T-helper 1 cell (primary cell): Measurements from ENCODE around the gene MISP3.
A peak's percentile ranks its signal among the peaks of the same experiment; 100 is the strongest.

Source experiments
- DNase-seq, 5 donors: peaks; one replicate each; pipeline ENCODE4 v3.0.0-alpha.2; 2012 to 2020

MISP3 gene

DNA sequence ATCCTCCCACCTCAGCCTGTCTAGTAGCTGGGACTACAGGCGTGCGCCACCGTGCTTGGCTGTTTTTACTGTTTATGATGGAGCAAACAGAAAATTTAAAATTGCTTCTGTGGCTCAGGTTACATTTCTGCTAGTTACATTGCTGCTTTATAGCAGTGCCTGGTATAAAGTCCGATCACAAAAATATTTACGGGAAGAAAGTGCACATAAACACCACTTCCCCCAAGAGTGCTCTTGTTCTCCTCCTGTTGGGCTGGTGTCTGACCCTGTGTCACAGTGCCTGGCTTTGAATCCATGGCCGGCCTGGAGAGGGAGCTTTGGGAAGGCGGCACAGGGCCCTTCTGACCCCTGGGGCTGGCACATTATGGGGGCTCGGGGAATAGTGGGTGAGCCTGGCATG lies 33.1 kb downstream of the MISP3 start:
- no peak for DNase-seq

DNA sequence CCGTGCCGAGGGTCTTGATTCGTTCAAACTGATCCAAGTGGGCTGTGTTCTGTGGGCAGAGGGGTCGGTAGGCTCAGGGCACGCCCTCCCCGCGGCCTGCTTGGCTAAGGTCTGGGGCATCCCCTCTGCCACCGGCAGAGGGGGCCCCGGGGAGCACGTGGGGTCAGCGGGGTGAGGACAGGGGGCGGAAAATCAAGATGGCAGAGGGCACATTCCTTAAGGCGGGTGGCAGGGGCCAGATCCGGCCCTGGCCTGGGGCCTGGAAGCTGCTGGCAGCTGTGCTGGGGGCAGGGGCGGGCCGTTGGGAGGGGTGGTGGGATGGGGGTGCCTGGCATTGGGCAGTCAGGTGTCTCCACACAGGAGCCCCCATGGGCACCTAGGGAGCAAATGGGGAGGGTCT lies 34.3 kb downstream of the MISP3 start:
- no peak for DNase-seq

DNA sequence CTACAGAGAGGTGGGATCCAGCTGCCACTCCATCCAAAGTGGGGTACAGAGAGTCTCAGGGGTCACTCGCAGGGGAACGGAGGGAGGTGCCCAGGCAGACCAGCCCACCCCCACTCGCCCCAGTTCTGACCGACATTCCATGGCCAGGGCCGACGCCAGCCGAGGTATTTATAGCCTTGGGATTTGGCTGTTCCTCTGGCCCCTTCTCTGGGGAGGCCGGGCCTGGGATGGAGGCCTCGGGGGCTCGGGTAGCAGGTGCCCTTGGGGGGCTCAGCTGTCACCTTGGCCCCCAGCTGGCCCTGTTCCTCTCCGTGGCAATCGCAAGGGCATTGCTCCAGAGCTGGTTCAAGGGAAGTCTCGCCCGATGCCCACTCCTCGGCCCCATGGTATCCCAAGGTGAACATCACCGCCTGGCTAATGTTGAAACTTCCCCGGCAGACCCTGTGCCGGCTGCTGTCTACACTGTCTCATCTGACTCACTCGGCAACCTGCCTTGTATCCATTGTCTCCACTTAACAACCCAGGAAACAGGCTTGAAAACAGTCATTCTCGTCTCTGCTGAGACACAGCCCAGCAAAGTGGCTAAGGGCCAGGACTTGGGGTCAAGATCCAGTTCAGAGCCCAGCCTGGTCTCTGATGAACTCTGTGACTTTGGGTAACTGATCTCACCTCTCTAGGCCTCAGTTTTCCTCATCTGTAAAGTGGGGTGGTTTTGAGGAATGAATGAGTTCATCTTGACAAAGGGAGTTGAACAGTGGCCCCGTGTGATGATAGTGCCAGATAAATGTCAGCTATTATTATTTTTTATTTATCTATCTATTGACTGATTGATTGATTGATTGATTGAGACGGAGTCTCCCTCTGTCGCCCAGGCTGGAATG lies 35.2 kb downstream of the MISP3 start:
- DNase-seq, result no peak

DNA sequence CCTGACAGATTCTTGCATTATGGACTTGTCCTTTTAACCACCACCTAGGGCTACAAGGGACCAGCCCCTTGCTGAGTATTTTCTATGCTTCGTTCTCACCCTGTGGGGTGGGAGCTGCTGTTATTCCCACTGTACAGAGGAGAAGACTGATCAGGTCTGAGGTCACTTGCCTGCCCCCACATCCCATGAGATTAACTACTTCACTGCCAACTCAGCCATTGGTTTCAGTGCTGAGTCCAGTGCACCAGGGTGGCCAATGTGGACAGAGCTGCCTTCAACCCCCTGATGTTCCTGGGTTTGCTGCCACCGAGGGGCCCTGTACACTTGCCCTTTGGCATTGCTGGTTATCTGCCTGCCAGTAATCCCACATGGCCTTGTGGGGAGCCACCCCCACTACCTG lies 38.1 kb downstream of the MISP3 start:
- no peak for DNase-seq

DNA sequence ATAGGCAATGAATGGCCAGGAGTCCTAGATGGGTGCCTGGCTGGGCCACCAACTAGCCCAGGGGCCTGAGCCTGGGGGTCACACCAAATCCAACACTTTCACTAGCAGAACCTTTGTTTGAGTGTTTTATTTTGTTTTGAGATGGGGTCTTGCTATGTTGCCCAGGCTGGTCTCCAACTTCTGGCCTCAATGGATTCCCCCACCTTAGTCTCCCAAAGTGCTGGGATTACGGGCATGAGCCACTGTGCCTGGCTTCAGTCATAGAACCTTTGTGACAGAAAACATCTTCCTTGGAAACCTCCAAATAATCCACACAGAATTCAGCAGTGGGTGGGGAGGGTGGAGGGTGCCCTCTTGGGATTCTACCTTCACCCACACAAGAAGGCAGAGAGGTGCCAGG lies 38.9 kb downstream of the MISP3 start:
- DNase-seq, result no peak

DNA sequence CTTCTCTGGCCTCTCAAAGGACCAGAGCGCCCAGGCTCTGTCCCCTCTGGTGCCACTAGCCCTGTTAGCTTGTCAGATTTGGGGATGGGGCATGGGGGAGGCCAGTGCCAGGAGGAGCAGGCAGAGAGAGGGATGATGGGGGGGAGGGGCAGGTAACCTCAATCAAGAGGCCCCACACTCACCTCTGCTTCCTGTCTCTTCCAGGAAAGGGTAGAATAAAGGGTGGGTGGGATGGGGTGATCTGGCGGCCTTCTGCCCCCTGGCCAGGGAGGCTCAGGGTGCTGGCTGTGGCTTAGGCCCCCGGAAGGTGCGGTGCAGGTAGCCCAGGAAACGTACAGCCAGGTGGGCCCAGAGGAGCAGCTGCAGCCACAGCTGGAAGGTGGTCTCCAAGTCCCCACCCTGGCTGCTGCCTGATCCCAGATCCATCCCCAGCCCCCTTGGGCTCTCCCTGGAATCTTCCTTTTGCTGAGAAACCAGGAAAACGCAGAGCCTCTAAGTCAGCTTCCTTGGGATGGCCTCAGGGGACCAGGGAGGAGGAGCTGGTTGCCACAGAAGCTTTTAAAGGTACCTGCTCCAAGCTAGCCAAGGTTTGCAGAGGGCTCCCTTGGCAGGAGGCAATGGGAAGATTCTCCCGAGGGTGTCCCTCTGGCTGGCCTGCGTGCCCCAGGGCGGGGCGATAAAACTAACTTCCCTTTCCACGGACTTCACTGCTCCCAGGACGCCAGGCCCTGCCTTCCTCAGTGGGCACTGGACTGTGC lies 39.6 kb downstream of the MISP3 start:
- no peak for DNase-seq

DNA sequence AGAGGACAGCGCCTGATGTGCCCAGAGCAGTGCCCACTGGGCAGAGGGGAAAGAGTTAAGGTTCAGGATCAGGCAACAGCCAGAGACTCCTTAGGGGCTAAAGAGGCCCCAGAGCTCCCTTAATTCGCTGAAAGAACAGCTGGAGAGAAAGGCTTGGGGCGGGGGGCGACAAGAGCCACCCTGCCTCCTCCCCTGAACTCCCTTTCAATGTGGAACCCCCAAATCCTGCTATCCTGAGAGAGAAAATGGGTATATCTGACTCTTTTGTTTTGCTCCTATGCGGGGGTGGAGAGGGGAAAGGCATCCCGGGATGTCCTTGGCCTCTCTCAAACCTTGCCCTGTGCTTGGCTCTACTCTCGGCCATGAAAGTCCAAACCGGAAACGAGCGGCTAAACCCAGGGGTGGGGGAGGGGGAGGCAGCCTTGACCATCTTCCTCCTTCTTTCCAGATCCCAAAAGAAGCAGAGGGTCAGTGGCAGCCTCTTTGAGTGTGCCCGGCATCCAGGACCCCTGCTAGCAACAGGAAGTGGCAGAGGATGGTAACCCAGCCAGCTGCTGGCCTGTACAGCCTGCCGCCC lies 40.3 kb downstream of the MISP3 start:
- no peak for DNase-seq

DNA sequence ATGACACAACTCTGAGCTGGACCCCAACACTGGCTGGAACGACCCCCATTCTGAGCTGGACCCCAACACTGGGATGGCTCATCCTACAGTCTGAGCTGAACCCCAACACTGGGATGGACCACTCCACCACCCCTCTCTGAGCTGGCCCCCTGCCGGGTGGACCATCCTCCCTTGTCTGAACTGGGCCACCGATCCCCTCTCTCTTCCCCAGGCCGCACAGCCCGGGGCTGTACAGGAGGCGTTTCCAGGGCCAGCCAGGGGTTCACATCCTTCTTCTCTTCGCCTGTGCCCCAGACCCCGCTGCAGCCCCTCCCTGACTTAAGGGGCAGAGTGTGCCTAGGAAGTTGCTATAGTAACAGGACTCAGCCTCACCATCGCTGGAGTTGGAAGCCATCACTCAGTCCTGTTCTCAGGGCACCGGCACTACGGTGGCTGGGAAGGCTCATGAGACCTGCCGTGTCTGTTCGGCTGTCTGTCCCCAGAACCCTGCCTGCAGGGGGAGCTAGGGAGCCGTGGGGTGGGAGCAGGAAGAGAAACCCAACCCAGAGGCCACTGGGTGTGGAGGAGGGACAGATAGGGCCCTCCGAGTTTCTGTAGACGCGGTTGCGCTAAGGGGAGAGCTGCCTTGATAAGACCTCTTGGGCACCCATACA lies 41.3 kb downstream of the MISP3 start:
- DNase-seq, result peak in 3 of 5 donors; percentile 29 to 52 (median 38)

DNA sequence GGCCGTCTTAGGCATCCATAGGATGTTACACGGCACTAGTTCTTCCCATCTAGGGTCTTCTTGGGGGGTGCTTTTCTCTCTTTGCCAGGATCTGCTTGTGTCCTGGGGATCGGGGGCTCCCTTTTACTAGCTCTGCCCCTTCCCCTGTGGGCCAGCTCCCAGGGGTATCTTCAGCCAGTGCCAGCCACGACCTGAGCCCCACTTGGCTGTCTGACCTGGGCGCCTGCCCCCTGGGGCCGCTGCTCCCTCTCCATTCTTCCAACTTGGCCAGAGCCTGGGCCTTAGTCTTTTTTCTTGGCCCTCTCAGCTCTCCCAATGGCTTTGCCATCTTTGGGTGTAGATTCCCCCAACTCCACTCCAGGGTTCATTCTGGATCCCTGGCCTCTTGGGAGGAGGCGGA lies 41.9 kb downstream of the MISP3 start:
- DNase-seq, result no peak

DNA sequence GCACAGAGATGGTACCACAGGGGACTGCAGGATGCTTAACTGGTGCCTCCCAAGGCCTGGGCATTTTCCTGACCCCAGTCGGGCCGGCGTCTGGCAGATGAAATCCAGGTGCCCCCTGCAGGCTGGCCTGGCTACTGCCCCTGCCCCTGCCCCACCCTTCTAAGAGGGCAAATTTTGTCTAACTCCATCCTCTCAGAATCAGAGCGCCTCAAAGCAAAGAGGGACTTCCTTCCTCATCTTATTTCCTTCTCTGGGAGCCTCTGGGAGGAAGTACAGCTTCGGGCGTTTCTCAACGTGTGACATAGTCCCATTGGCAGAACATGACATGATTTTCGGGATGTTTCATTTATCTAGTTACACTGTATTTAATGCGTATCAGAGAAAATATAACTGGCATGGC lies 42.3 kb downstream of the MISP3 start:
- peak in 4 of 5 donors; percentile 26 to 42 (median 36) for DNase-seq

DNA sequence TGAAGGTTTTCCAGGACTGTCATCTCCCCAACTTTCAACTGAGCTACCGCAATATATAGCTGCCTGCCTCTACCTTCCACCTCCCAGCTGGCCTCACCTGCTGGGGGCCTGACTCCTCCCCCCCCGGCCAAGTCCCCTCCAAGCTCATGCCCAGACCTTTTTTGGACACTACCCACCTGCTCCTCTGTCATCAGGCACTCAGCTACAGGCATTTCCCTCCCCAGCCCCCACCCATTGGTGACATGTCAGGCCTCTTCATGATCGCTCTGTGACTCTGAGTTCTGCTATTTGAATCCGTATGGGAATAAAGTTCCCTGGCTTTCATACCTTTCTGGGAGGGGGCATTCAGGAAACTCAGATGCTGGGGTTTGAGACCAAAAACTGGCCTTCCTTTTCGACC lies 43.2 kb downstream of the MISP3 start:
- no peak for DNase-seq

DNA sequence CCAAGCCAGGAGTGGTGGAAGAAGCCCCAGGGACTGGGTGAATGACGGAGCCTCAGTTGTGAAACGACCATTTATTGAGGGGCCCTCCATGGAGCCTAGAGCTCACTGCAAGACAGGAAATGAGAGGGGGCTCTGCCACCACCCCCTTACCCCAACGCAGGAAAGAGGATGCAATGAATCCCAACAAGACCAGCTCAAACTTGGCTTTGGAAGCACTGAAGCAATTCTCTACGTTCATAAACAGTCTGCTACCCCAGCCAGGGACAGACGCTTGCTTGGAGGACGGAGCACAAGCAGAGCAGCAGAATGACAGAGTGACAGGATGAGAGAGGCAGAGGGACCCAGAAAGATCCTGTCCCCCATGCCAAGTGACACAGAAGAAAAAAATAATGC lies 43.9 kb downstream of the MISP3 start:
- no peak for DNase-seq

DNA sequence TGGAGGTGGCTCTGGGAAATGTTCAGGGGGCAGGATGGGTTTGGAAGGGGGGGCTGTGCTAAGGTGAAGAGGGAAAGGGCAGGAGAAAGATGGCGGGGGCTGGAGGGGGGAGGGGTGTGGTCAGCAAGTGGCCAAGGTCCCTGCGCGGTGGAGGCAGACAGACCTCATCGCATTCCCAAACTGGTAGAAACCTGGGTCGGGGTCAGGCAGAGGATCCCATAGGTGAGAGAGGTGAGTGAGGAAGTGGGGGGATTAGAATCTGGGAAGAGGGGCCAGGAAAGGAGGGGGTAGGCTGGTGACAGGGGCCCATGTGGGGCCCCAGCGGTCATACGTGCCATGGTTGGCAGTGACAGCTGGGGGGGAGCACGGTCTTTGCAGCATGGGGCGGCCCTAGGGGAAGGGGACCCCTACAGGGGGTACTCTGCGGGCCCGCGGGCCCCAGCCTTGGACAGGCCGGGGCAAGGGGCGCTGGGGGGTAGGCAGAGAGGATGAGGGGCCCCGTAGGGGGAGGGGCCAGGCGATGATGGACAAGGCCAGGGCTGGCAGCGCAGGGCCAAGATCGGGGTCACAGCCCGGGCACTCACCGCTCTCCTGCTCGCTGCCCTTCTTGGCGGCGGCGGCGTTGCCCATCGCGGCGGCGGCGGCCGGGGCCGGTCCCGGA lies 44.5 kb downstream of the MISP3 start:
- peak in 2 of 5 donors; percentile 23 for DNase-seq

DNA sequence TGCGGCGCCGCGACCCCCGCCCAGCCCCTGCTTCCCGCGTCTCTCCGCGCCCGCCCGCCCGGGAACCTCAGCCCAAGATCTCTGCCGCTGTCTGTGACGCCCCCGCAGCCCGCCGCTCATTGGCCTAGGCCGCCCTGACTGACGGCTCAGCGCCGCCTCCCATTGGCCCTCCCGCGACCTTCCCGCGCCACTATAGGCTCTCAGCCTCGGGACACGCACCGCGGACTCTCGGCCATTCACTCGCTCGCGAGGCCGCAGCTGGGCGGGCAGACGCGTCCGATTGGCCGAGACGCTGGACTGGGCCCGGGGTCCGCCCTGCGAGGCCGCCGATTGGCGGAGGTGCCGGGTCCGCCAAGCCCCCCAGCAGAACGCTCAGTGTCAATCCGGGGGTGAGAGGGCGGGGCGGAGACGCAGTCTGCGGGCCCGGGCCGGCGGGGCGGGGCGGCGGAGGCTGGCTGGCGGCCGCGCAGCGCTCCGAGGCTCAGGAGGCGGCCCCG lies 45.1 kb downstream of the MISP3 start, which contains the start of gene PRKACA:
Gene PRKACA (minus strand): TSS at position 95 of the 497 bp plus-strand sequence. CDS start 215 bp downstream, outside the sequence.
- peak; percentile 96 to 99 (median 97) for DNase-seq

DNA sequence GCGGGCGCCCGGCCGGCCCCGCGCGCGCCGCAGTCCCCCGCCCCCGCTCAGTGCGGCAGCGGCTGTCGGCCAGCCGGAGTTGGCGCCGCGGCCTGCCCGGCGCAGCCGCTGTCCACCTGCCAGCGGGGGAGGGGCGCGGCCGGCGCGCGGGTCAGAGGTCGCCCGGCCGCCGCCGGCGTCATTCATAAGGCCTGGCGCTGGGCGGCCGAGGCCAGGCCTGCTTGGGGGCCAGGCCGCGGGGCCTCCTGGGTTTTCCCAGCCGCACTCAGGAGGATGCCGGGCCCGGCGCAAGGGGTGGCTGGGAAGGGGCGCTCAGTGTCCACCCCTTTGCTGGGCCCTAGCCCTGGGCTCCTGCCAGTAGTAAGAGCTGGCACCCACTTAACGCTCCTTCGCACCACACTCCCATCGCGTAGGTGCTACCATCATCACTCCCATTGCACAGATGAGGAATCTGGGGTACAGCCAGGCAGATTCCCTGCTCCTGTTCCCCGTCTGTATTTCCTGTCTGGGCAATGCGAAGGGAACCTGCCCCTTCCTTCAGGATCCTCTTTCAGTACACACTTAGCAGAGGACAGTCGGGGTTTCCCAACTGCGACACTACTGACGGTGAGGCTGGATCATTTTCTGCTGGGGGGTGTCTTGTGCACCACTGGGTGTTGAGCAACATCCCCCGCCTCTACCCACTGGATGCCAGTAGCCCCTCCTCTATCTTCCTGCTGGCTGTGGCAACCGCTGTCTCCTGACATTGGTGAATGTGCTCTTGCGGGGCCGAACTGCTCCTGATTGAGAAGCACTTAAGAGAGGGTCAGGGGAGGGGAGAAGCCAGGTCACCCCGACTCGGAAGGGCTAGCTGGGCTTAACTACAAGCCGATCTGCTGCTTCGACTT lies 45.8 kb downstream of the MISP3 start:
- DNase-seq, result peak in 3 of 5 donors; percentile 26 to 39 (median 32)

DNA sequence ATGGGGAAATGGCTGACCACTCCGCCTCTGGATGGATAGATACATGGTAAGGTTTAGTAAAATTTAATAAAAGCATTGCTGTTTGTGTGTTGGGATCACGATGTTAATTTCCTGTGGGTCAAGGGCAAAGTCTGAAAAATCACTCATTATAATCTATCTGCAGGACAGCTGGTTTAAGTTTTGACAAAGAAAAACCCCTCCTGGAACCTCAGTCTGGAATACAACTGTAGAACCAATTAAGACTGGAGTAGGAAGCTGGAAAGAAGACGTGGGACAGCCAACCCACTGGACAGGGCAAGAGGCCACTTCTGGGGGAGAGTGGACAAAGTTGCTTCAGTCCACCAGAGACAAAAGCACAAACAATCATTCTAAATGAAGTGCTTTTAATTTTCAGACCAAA lies 46.6 kb downstream of the MISP3 start:
- no peak for DNase-seq

DNA sequence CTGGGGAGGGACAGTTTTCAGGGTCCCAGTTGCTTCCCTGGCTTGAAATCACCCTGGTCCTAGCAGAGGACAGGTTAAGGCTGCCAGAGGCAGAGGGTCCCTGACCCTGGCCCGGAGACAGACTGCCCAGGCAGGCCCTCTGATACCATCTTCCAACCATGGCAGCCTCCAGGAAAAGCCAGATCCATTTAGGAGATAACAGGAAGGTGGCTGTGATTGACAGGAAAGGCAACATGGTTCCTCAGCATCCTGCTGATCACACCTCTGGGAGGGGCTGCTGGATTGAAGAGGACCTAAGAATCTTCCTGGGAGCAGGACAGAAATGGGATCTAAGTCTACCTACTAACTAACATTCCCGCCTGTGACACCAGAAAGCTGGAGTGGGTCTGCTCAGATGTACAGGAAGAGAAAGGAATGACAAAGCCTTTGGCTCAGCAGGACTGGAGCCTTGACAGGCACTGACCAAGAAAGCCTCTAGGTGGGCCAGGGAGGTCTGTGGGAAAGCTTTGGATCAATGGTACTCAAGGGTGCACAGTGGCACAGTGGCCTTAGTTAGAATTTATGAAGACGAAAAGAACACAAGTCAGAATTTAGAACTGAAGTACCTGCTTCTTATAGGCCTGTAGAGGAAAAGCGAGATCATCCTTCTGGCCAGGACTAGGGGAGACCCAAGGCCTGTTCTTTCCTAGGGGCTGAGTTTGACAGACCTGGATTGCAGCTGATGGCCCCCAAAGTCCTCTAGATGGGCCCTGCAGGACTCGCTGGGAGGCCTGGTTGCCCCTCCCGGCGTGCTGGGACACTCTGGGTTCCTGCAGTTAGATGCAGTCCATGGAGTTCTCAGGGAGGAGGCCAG lies 47.3 kb downstream of the MISP3 start:
- no peak for DNase-seq

DNA sequence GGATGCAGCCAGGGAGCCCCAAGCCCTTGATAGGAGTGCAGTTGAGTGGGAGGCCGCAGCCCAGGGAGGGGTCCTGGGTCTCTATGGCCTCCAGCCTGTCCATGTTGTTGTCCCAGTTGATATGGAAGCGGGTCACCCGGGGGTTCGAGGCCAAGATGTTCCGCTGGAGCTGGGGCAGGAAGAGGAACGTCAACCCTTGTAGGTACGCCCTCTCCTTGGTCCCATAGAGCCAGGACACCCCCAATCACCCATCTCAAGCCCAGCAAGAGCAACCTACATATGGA lies 47.9 kb downstream of the MISP3 start:
- DNase-seq, result no peak

DNA sequence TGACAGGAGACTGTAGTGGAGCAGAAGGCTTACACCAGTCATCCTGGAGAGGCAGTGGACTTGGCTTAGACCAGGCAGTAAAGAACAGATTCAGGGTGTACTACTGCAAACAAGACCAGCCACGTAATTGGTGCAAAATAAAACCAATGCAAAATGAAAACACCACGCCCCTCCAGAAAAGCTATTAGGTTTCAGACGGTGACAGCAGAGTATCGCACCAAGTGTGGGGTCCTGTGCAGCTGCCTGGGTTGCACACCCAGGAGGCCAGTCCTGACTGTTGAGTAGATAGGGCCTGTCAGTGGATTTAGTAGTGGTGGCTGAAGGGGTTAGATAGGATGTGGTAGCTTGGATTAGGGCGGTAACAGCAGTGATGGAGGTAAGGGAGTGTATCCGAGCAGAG lies 50.3 kb downstream of the MISP3 start:
- no peak for DNase-seq
